ENCODE data around the gene BMERB1.

The BMERB1 gene

GRCh38 chr16:15502041-15502725 lies 67.8 kb downstream of the BMERB1 start:
- DNase-seq = no peak

GRCh38 chr16:15506441-15506840 lies 72.1 kb downstream of the BMERB1 start:
- no peak for DNase-seq

GRCh38 chr16:15507301-15507958 lies 73.0 kb downstream of the BMERB1 start:
- no peak for DNase-seq

- no peak for DNase-seq
Observed at GRCh38 chr16:15507959-15508627, 73.7 kb downstream of the BMERB1 start.

GRCh38 chr16:15509051-15509592 lies 74.7 kb downstream of the BMERB1 start:
- DNase-seq = no peak

- DNase-seq = peak; percentile 57
Observed at GRCh38 chr16:15509593-15510535, 75.5 kb downstream of the BMERB1 start.

GRCh38 chr16:15510992-15511391 lies 76.6 kb downstream of the BMERB1 start:
- DNase-seq = no peak

- DNase-seq = no peak
Observed at GRCh38 chr16:15511759-15512487, 77.5 kb downstream of the BMERB1 start.

- DNase-seq = no peak
Observed at GRCh38 chr16:15513156-15513555, 78.8 kb downstream of the BMERB1 start.

- no peak for DNase-seq
Observed at GRCh38 chr16:15515992-15516391, 81.6 kb downstream of the BMERB1 start.

- DNase-seq = no peak
Observed at GRCh38 chr16:15516609-15517008, 82.2 kb downstream of the BMERB1 start.

- no peak for DNase-seq
Observed at GRCh38 chr16:15517743-15518377, 83.5 kb downstream of the BMERB1 start.

GRCh38 chr16:15518381-15519351 lies 84.3 kb downstream of the BMERB1 start:
- DNase-seq = no peak

GRCh38 chr16:15519790-15520189 lies 85.4 kb downstream of the BMERB1 start:
- no peak for DNase-seq

- DNase-seq = no peak
Observed at GRCh38 chr16:15521390-15521757, 87.0 kb downstream of the BMERB1 start.

GRCh38 chr16:15521758-15522509 lies 87.5 kb downstream of the BMERB1 start:
- no peak for DNase-seq

- DNase-seq = no peak
Observed at GRCh38 chr16:15523092-15523541, 88.7 kb downstream of the BMERB1 start.

GRCh38 chr16:15523939-15524338 lies 89.6 kb downstream of the BMERB1 start:
- no peak for DNase-seq

GRCh38 chr16:15524966-15525365 lies 90.6 kb downstream of the BMERB1 start:
- DNase-seq = no peak
